Prostate gland (tissue), 2 donors: Measurements from ENCODE around the gene HDAC4. TPM values are rescaled to one million over a fixed set of nuclear protein-coding genes. Genes with fewer than 3 reads are reported as not detected.

Experiments
- DNase-seq: peaks from one replicate; pipeline ENCODE4 v3.0.0-alpha.2; 2019; ENCODE audit warnings: low spot score
- H3K27ac ChIP-seq, 2 donors: fragments of 200-600 bp; sonication (generic); 2 replicates each; pipeline ENCODE4 v1.5.1; 2017 to 2019
- H3K27me3 ChIP-seq: fragments of 200-600 bp; sonication (generic); replicated peaks from 2 replicates; pipeline ENCODE4 v1.5.1; 2019; ENCODE audit not compliant: insufficient read depth
- H3K36me3 ChIP-seq, 2 donors: fragments of 200-600 bp; sonication (generic); 1 replicate in 1 of 2; 2 replicates in 1 of 2; pipeline versions ENCODE4 v1.5.1 to v1.8.1; 2017 to 2019
- H3K4me1 ChIP-seq: fragments of 200-600 bp; sonication (generic); replicated peaks from 2 replicates; pipeline ENCODE4 v1.5.1; 2019
- H3K4me3 ChIP-seq, 2 donors: fragments of 200-600 bp; sonication (generic); 2 replicates each; pipeline ENCODE4 v1.5.1; 2017 to 2019
- H3K9me3 ChIP-seq: fragments of 200-600 bp; sonication (generic); 2 replicates; pipeline ENCODE4 v1.5.1; 2017
- POLR2A ChIP-seq: fragments of 450-650 bp; IDR thresholded peaks from one replicate; pipeline ENCODE4 v1.6.1; 2016; ENCODE audit warnings: antibody characterized with exemption, mild to moderate bottlenecking
- POLR2AphosphoS5 ChIP-seq: sonication (generic); formaldehyde crosslinking; IDR thresholded peaks from one replicate; pipeline ENCODE4 v1.6.1; 2017; ENCODE audit warnings: antibody characterized with exemption
- WGBS: methylation state at CpG from one replicate; pipeline ENCODE4 v1.1.5; 2018; 5-methylcytosine and 5-hydroxymethylcytosine counted together
- intact Hi-C: fragments of 100-400 bp; cut with DNase I; formaldehyde crosslinking; loops from one replicate; pipeline ENCODE4 v1.14.2; 2022
- total RNA-seq, 2 donors: library from RNA; depleted of rRNA; stranded (reverse); fragments of >200 nt; gene quantifications; one replicate each; pipeline ENCODE4 v1.1.0, GENCODE V29; 2016
- TF ChIP-seq, protein P1 (sequence below), 4 experiments: fragments of 200-600 bp in 2 of 4; fragments of 450-650 bp in 2 of 4; sonication (generic) in 2 of 4; IDR thresholded peaks; 1 replicate in 3 of 4; 2 replicates in 1 of 4; pipeline ENCODE4 v1.5.1; 2016 to 2019; ENCODE audit warnings: antibody characterized with exemption in 4 of 4, mild to moderate bottlenecking in 2 of 4, moderate library complexity in 2 of 4

HDAC4 gene
- total RNA-seq, 2 donors from 2014 or later: 41.8 to 44.2 TPM

DNA sequence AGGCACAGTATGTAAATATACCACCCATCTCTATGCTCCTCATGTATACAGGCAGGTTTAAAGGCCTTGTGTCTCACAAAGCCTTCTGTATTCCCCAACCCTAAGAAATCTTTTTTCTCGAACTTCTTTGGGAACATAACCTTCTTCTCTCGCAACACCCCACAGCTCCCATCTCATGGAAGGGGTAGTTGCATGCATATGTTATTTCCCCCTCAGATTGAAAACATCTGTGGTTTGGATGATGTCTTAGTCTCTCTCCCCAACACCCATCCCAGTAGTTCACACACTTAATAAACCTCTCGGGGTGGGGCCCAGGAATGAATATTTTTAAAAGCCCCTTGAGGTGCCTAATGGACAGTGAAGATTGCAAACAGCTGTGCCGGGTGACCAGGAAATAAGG lies 21.0 kb upstream of the HDAC4 start:
- no peaks in the 10 kb centered on the region for H3K27me3 ChIP-seq
- intact Hi-C loops: no loop called here
- no peaks in the 10 kb centered on the region for H3K4me1 ChIP-seq
- H3K36me3 ChIP-seq: no peaks in the 10 kb centered on the region
- H3K4me3 ChIP-seq: no peak overlapping the region
- 77% methylated on average over 4 of the region's 4 CpGs for WGBS
- H3K9me3 ChIP-seq: no peaks in the 10 kb centered on the region
- no peak for DNase-seq
- H3K27ac ChIP-seq: no peak overlapping the region
- TF ChIP-seq POLR2AphosphoS5: no peak
- no peak for TF ChIP-seq POLR2A

DNA sequence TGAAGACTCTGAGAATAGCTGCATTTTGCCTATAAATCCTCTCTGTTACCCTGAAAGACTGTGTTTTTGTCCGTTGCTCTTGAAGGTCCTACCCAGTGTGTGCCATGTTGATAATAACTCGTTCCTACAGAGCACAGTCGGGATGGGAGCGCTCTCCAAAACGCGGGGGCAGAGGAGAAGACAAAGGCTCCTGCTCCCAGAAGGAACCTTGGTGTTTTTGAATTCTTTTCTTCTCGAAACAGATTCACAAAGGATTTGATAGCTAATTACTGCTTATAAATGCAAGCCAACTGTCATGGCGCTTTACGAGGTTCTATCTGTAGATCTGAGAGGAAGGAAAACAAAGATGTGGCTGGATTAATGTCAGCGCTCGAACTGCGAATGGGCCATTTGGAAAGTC lies 19.3 kb upstream of the HDAC4 start:
- no peak for DNase-seq
- no peaks in the 10 kb centered on the region for H3K27me3 ChIP-seq
- H3K4me1 ChIP-seq: no peaks in the 10 kb centered on the region
- TF ChIP-seq, protein P1, sequence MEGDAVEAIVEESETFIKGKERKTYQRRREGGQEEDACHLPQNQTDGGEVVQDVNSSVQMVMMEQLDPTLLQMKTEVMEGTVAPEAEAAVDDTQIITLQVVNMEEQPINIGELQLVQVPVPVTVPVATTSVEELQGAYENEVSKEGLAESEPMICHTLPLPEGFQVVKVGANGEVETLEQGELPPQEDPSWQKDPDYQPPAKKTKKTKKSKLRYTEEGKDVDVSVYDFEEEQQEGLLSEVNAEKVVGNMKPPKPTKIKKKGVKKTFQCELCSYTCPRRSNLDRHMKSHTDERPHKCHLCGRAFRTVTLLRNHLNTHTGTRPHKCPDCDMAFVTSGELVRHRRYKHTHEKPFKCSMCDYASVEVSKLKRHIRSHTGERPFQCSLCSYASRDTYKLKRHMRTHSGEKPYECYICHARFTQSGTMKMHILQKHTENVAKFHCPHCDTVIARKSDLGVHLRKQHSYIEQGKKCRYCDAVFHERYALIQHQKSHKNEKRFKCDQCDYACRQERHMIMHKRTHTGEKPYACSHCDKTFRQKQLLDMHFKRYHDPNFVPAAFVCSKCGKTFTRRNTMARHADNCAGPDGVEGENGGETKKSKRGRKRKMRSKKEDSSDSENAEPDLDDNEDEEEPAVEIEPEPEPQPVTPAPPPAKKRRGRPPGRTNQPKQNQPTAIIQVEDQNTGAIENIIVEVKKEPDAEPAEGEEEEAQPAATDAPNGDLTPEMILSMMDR (IDR thresholded peaks at IDR 0.05): no peak
- no peak for TF ChIP-seq POLR2A
- no peak for TF ChIP-seq POLR2AphosphoS5
- no peaks in the 10 kb centered on the region for H3K9me3 ChIP-seq
- H3K36me3 ChIP-seq: no peaks in the 10 kb centered on the region
- intact Hi-C loops: no loop called here
- H3K4me3 ChIP-seq: no peak overlapping the region
- H3K27ac ChIP-seq: no peak overlapping the region
- 24% methylated on average over 12 of the region's 12 CpGs for WGBS

DNA sequence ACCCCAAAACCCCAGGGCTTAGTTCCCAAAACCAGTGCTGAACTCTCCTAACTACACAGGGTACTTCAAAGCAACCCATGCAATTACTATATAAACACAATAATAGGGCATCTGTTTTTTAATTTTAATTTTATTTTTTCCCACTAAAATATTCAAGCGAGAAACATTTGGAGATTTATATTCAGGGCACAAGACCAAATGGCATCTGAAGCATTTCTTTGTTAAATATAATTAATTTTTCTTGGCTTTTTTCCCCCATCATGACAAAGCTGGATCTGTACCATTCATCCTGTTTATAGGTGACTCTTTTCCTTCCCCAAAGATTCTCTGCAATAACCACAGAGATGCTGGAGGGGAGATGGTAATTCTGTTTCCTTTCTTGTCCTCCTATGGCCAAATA lies 18.1 kb upstream of the HDAC4 start:
- H3K27ac ChIP-seq: no peak overlapping the region
- DNase-seq: no peak
- H3K9me3 ChIP-seq: no peaks in the 10 kb centered on the region
- TF ChIP-seq, protein P1 (IDR thresholded peaks at IDR 0.05): no peak
- no peak for TF ChIP-seq POLR2A
- H3K4me1 ChIP-seq: no peaks in the 10 kb centered on the region
- intact Hi-C loops: no loop called here
- no peaks in the 10 kb centered on the region for H3K36me3 ChIP-seq
- no peak overlapping the region for H3K4me3 ChIP-seq
- 73% methylated on average over 1 of the region's 1 CpG for WGBS
- no peaks in the 10 kb centered on the region for H3K27me3 ChIP-seq

DNA sequence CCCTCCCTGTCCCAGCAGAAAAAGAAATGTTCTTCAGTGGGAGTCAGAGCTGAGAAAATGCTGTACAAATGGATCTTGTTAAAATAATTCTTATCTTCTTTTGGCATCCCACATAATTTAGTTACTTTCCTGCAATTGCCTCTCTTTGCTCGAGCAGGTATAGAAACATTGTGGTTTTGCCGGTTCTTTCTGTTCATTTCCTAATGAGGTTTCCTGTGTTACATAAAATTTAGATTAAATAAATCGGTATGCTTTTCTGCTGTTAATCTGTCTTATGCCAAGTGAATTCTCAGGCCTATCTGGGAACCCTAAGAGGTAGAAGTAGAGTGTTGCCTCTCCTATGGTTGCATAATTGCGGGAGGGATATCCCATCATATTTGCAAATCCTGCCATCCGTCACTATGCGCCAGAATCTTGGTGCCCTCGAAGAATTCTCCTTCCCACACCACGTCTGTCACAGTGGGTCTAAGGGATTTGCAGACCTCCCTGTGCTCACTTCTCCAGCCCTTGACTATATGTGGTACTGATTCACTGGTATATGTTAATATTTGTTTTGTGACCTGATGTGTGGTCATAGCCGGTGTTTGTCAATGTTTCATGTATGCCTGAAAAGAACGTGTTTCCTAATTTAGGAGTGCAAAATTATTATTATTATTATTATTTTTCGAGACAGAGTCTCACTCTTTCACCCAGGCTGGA lies 12.2 kb upstream of the HDAC4 start:
- H3K36me3 ChIP-seq: no peaks in the 10 kb centered on the region
- intact Hi-C loops: no loop called here
- H3K4me3 ChIP-seq: no peak overlapping the region
- H3K27ac ChIP-seq: no peak overlapping the region
- WGBS: 78% methylated on average over 11 of the region's 11 CpGs
- TF ChIP-seq POLR2AphosphoS5: no peak
- TF ChIP-seq, protein P1 (IDR thresholded peaks at IDR 0.05): no peak
- no peak for TF ChIP-seq POLR2A
- H3K4me1 ChIP-seq: no peaks in the 10 kb centered on the region
- no peak for DNase-seq
- no peaks in the 10 kb centered on the region for H3K27me3 ChIP-seq
- H3K9me3 ChIP-seq: no peaks in the 10 kb centered on the region

DNA sequence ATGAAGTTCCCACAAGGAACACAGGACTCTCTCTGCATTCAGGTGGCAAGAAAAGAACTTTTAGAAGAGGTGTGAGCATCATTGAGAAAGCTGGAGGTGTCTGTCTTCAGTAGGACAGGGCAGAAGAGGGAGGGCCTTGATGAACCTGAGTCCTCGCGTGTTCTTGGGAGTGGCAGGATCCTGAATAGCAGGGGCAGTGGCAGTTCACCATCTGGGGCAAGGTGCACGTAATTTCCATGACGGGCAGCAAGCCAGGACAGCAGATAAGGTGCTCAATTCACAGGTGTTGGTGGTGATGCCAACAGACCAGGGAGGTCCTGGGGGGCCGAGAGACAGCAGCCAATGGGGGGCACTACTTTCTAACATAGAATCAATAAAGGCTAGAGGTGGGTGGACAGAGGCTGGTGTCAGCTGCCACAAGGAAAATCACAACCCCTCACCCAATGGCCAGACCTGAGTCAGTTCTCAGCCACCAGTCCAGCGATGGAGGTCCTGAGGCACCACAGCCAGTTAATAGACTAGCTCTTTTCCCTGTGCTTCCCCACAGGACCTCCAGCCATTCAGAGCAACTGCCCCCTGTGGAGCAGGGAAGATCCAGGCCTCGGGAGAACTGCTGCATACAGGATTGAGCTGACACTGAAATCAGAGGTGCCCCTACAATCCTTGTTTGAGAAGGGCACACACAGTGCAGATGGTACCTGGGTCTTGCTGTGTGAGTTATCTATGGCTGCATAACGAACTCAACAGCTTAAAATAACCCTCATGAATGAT lies 10.9 kb upstream of the HDAC4 start:
- Histone ChIP-seq H3K4me1 (no peaks in the 10 kb centered on the region), H3K36me3 (no peaks in the 10 kb centered on the region), H3K27ac (no peak overlapping the region), H3K4me3 (no peak overlapping the region), H3K27me3 (no peaks in the 10 kb centered on the region), H3K9me3 (no peaks in the 10 kb centered on the region)
- no peak for DNase-seq
- TF ChIP-seq POLR2A (no peak), POLR2AphosphoS5 (no peak)
- TF ChIP-seq, protein P1 (IDR thresholded peaks at IDR 0.05): no peak
- intact Hi-C loops: no loop called here
- 79% methylated on average over 8 of the region's 8 CpGs for WGBS
